Gastrocnemius medialis (tissue), 4 donors: Measurements from ENCODE around the gene PNPLA6. TPM values are rescaled to one million over a fixed set of nuclear protein-coding genes. Genes with fewer than 3 reads are reported as not detected.

Experiments
- ATAC-seq, 2 donors: fragments of 150-250 bp; one replicate each; pipeline ENCODE4 v1.9.1; 2016
- DNase-seq, 2 donors: peaks; one replicate each; pipeline ENCODE4 v3.0.0-alpha.2; 2019
- H3K27ac ChIP-seq, 4 donors: fragments of 200-600 bp; sonication (generic); 1 replicate in 1 of 4; 2 replicates in 3 of 4; pipeline ENCODE4 v1.5.1; 2016 to 2018; ENCODE audit warnings: mild to moderate bottlenecking in 2 of 4, moderate library complexity in 1 of 4
- H3K27me3 ChIP-seq, 3 donors: fragments of 200-600 bp; sonication (generic) in 2 of 3; 1 replicate in 1 of 3; 2 replicates in 2 of 3; pipeline versions ENCODE4 v1.5.1 to v1.6.0; 2016 to 2019; ENCODE audit warnings: mild to moderate bottlenecking in 1 of 3, moderate library complexity in 1 of 3
- H3K36me3 ChIP-seq, 2 donors: fragments of 200-600 bp; sonication (generic) in 1 of 2; one replicate each; pipeline ENCODE4 v1.5.1; 2017 to 2018
- H3K4me1 ChIP-seq, 2 donors: fragments of 200-600 bp; sonication (generic) in 1 of 2; one replicate each; pipeline ENCODE4 v1.5.1; 2016 to 2017; ENCODE audit warnings: mild to moderate bottlenecking in 2 of 2
- H3K4me3 ChIP-seq, 4 donors: fragments of 200-600 bp; sonication (generic) in 3 of 4; 1 replicate in 1 of 4; 2 replicates in 3 of 4; pipeline ENCODE4 v1.5.1; 2016 to 2019; ENCODE audit warnings: mild to moderate bottlenecking in 2 of 4
- H3K9me3 ChIP-seq, 3 donors: fragments of 200-600 bp; sonication (generic) in 2 of 3; 1 replicate in 1 of 3; 2 replicates in 2 of 3; pipeline ENCODE4 v1.5.1; 2016 to 2019
- CTCF ChIP-seq, 5 experiments: fragments of 450-650 bp in 3 of 5; fragments of 200-600 bp in 2 of 5; sonication (generic) in 2 of 5; IDR thresholded peaks in 4 of 5; conservative IDR thresholded peaks in 1 of 5; 1 replicate in 4 of 5; 2 replicates in 1 of 5; pipeline ENCODE4 v1.5.1; 2016 to 2019; ENCODE audit warnings: antibody characterized with exemption in 5 of 5, mild to moderate bottlenecking in 3 of 5, moderate library complexity in 3 of 5
- POLR2A ChIP-seq, 2 donors: fragments of 450-650 bp; IDR thresholded peaks; one replicate each; pipeline ENCODE4 v1.6.1; 2017; ENCODE audit warnings: antibody characterized with exemption in 2 of 2, mild to moderate bottlenecking in 2 of 2, moderate library complexity in 2 of 2
- in situ Hi-C, 4 donors: fragments of 200-750 bp; cut with MboI; loops; one replicate each; pipeline versions ENCODE4 v1.15.0 to v1.8.0; 2017; ENCODE audit warnings: low sequenced_read_pairs in 4 of 4
- intact Hi-C: fragments of 100-400 bp; cut with DNase I; formaldehyde crosslinking; loops from one replicate; pipeline ENCODE4 v1.15.1; 2023; ENCODE audit warnings: low total_unique reads
- total RNA-seq, 4 donors: library from RNA; depleted of rRNA; stranded (reverse); fragments of >200 nt; gene quantifications; one replicate each; pipeline versions ENCODE4 v1.1.0 to v1.2.3, GENCODE V29; 2016

The PNPLA6 gene
- total RNA-seq, 4 donors from 2014 or later, result 61.4 to 101 (median 75.1) TPM

- DNase-seq (no peak), ATAC-seq (no peak)
- no peak for TF ChIP-seq POLR2A (IDR thresholded peaks at IDR 0.05)
- no peak for TF ChIP-seq CTCF (IDR thresholded peaks at IDR 0.05 in 4 of 5, conservative IDR thresholded peaks at IDR 0.05 in 1 of 5)
- in situ Hi-C loops (no loop called here), intact Hi-C loops (loop anchor here (10.0 kb wide), 1 partner anchor 287 kb away; no protein-coding TSS in a partner anchor)
- Histone ChIP-seq H3K9me3 (no peaks in the 10 kb centered on the region), H3K27ac (no peak overlapping the region), H3K4me1 (peaks cover 8 to 13% of the 10 kb centered on the region in 2 donors), H3K27me3 (no peaks in the 10 kb centered on the region), H3K36me3 (no peaks in the 10 kb centered on the region), H3K4me3 (no peak overlapping the region)
Observed at GRCh38 chr19:7492142-7492541, 43.4 kb upstream of the PNPLA6 start.

- Histone ChIP-seq H3K4me3 (no peak overlapping the region), H3K27ac (no peak overlapping the region), H3K27me3 (no peaks in the 10 kb centered on the region), H3K36me3 (no peaks in the 10 kb centered on the region), H3K4me1 (peaks cover 8 to 13% of the 10 kb centered on the region in 2 donors), H3K9me3 (no peaks in the 10 kb centered on the region)
- intact Hi-C loops, result loop anchor here (10.0 kb wide), 1 partner anchor 288 kb away; no protein-coding TSS in a partner anchor
- DNase-seq, result no peak
- no peak for ATAC-seq
- TF ChIP-seq POLR2A (IDR thresholded peaks at IDR 0.05), result no peak
- TF ChIP-seq CTCF (IDR thresholded peaks at IDR 0.05 in 4 of 5, conservative IDR thresholded peaks at IDR 0.05 in 1 of 5), result no peak
- in situ Hi-C loops, result no loop called here
Observed at GRCh38 chr19:7492558-7492957, 43.0 kb upstream of the PNPLA6 start.

GRCh38 chr19:7494416-7495098, 41.0 kb upstream of the PNPLA6 start:
- peak; percentile 94 to 98 for ATAC-seq
- Histone ChIP-seq H3K36me3 (no peaks in the 10 kb centered on the region), H3K4me3 (no peak overlapping the region), H3K27ac (peak overlapping the region; percentile 8 to 83 (median 73)), H3K4me1 (peaks cover 6 to 8% of the 10 kb centered on the region in 2 donors), H3K27me3 (no peaks in the 10 kb centered on the region), H3K9me3 (no peaks in the 10 kb centered on the region)
- in situ Hi-C loops, result no loop called here
- intact Hi-C loops, result loop anchor here (10.0 kb wide), 1 partner anchor 290 kb away; no protein-coding TSS in a partner anchor
- peak in 2 of 5 experiments; percentile 22 to 29 for TF ChIP-seq CTCF (IDR thresholded peaks at IDR 0.05 in 4 of 5, conservative IDR thresholded peaks at IDR 0.05 in 1 of 5)
- no peak for TF ChIP-seq POLR2A (IDR thresholded peaks at IDR 0.05)
- DNase-seq, result peak; percentile 67 to 69

- no peak overlapping the region for H3K4me3 ChIP-seq
- in situ Hi-C loops (no loop called here), intact Hi-C loops (loop anchor here (10.0 kb wide), 1 partner anchor 292 kb away; no protein-coding TSS in a partner anchor)
- peaks cover 1 to 21% (median 11%) of the 10 kb centered on the region in 3 donors for H3K27me3 ChIP-seq
- DNase-seq (no peak), ATAC-seq (no peak)
- H3K4me1 ChIP-seq, result peaks cover 6 to 8% of the 10 kb centered on the region in 2 donors
- no peak for TF ChIP-seq POLR2A (IDR thresholded peaks at IDR 0.05)
- H3K27ac ChIP-seq, result no peak overlapping the region
- no peaks in the 10 kb centered on the region for H3K9me3 ChIP-seq
- no peaks in the 10 kb centered on the region for H3K36me3 ChIP-seq
Observed at GRCh38 chr19:7497292-7497691, 38.2 kb upstream of the PNPLA6 start.

DNA sequence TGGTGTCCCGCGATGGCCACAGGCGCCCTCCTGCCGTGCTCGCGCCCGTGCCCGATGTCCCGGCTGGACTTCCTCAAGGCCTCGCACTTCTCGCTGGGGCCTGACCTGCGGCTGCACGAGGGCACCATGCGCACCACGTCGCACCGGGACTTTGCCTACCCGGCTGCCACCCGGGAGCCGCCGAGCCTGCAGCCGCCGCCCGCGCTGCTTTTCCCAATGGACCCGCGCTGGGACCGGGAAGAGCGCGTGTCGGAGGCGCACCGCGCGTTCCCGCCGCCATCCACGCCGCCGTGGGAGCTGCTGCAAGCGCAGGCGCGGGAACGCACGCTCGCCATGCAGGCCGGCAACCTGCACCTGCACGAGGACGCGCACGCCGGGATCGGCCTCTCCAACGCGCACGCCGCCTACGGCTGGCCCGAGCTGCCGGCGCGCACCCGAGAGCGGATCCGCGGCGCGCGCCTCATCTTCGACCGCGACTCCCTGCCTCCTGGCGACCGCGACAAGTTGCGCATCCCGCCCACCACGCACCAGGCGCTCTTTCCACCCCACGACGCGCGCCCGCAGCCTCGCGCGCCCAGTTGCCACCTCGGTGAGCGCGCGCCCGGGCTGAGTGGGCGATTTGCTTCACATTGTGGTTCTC, 34.6 kb upstream of the PNPLA6 start:
- DNase-seq, result no peak
- ATAC-seq, result no peak

More for the DNA sequence above, 34.6 kb upstream of the PNPLA6 start:
- TF ChIP-seq CTCF (IDR thresholded peaks at IDR 0.05 in 4 of 5, conservative IDR thresholded peaks at IDR 0.05 in 1 of 5) (no peak), POLR2A (IDR thresholded peaks at IDR 0.05) (no peak)
- H3K4me1 ChIP-seq, result no peaks in the 10 kb centered on the region
- H3K9me3 ChIP-seq, result no peaks in the 10 kb centered on the region
- H3K36me3 ChIP-seq, result no peaks in the 10 kb centered on the region
- peaks cover 15 to 44% (median 35%) of the 10 kb centered on the region in 3 donors for H3K27me3 ChIP-seq
- intact Hi-C loops, result no loop called here
- peak overlapping the region; percentile 36 to 45 (median 40) for H3K4me3 ChIP-seq
- no peak overlapping the region for H3K27ac ChIP-seq
- in situ Hi-C loops, result no loop called here
